Measurements from ENCODE around the gene BRF1. TPM values are rescaled to one million over a fixed set of nuclear protein-coding genes. Genes with fewer than 3 reads are reported as not detected.

The BRF1 gene
- total and polyA plus RNA-seq, 2 of the 8 experiments (the other 6 are each of a cell fraction or from before 2014, with no cell fraction given): 7.7 to 18.3 TPM

- H3K9ac ChIP-seq (replicated peaks in 1 of 4; ENCODE audit: extremely low read depth in 1 of 4, low read depth in 3 of 4, low read length in 3 of 4): no peak overlapping the region
- no peak overlapping the region for H2AFZ ChIP-seq (ENCODE audit: low read length)
- no peaks in the 10 kb centered on the region for H3K36me3 ChIP-seq (ENCODE audit: control insufficient read depth in 2 of 4, insufficient read depth in 4 of 4, low read length in 3 of 4)
- peaks cover 3 to 10% of the 10 kb centered on the region in 2 experiments for H4K20me1 ChIP-seq (replicated peaks in 1 of 2; ENCODE audit: control insufficient read depth in 1 of 2, insufficient read depth in 2 of 2, low read length in 2 of 2)
- H2AK5ac ChIP-seq (ENCODE audit: low read depth, low read length): no peak overlapping the region
- no peaks in the 10 kb centered on the region for H3K79me1 ChIP-seq (ENCODE audit: low read depth, low read length)
- H4K91ac ChIP-seq (replicated peaks; ENCODE audit: insufficient read length, low read length): no peak overlapping the region
- WGBS, 2 experiments (ENCODE audit: extremely low coverage in 1 of 2, insufficient coverage in 1 of 2, insufficient read length in 1 of 2, insufficient replicate concordance in 2 of 2, low coverage in 1 of 2, low lambda C conversion rate in 2 of 2, missing lambda C conversion rate in 1 of 2): 85% methylated on average over 8 of the region's 12 CpGs; no CpG with 5 or more reads in 1 of the 2 experiments
- H3K14ac ChIP-seq (ENCODE audit: insufficient read length): no peak overlapping the region
- no peak overlapping the region for H2BK120ac ChIP-seq (replicated peaks; ENCODE audit: low read depth, low read length)
- H2BK20ac ChIP-seq (ENCODE audit: low read length): no peak overlapping the region
- no peak overlapping the region for H4K5ac ChIP-seq (ENCODE audit: insufficient read length, low read depth, low read length)
- 0 out of 7 replicates have a peak, but pooled peaks cover 0 to 2% (median 0%) of the 10 kb centered on the region in 4 experiments for H3K4me1 ChIP-seq (replicated peaks in 1 of 4; ENCODE audit: control insufficient read depth in 3 of 4, insufficient read depth in 4 of 4, low read length in 3 of 4)
- H3K79me2 ChIP-seq (ENCODE audit: control insufficient read depth in 1 of 2, insufficient read depth in 2 of 2, low read length in 2 of 2): no peaks in the 10 kb centered on the region
- H3K4me2 ChIP-seq (ENCODE audit: insufficient read depth in 1 of 2, low read depth in 2 of 2, low read length in 2 of 2): no peak overlapping the region
- ChIA-PET CTCF (ENCODE audit: partially characterized antibody) (interaction anchor here (0.7 to 1.4 kb wide), 2 partner anchors 12 to 181 kb away, joined by 3 read pairs; no protein-coding TSS in a partner anchor), POLR2A (ENCODE audit: partially characterized antibody) (no interaction called here)
- H3K4ac ChIP-seq (replicated peaks; ENCODE audit: insufficient read length, low read depth, low read length): no peak overlapping the region
- H3K27ac ChIP-seq (ENCODE audit: low read depth, low read length): no peak overlapping the region
- H3K18ac ChIP-seq (ENCODE audit: extremely low read depth, low read length): no peak overlapping the region
- no peak overlapping the region for H3K23ac ChIP-seq (ENCODE audit: insufficient read length)
- FAIRE-seq: no peak
- H2BK12ac ChIP-seq (ENCODE audit: low read depth, low read length): no peak overlapping the region
- no peak for DNase-seq (ENCODE audit: low read depth in 1 of 2, low spot score in 2 of 2)
- no peak overlapping the region for H2BK15ac ChIP-seq (ENCODE audit: low read length)
- no peak overlapping the region for H4K8ac ChIP-seq (ENCODE audit: extremely low read depth, insufficient read depth, low read length)
- H3K23me2 ChIP-seq (ENCODE audit: low read depth, low read length): no peaks in the 10 kb centered on the region
- no peak overlapping the region for H3K56ac ChIP-seq (replicated peaks; ENCODE audit: insufficient read length, low read depth, low read length)
- no peak overlapping the region for H2BK5ac ChIP-seq (ENCODE audit: low read depth, low read length)
- H3K27me3 ChIP-seq (replicated peaks in 1 of 4; ENCODE audit: control insufficient read depth in 3 of 4, extremely low read depth in 1 of 4, insufficient read depth in 3 of 4, low read length in 3 of 4): no peaks in the 10 kb centered on the region
- H3K4me3 ChIP-seq (ENCODE audit: extremely low read depth in 1 of 4, insufficient read depth in 2 of 4, low read depth in 3 of 4, low read length in 4 of 4): no peak overlapping the region
- no peaks in the 10 kb centered on the region for H3K9me3 ChIP-seq (ENCODE audit: insufficient read depth in 2 of 2, low read depth in 1 of 2, low read length in 1 of 2)
- TF ChIP-seq ATF2 (IDR thresholded peaks at IDR 0.05; ENCODE audit: low read length) (no peak), BRCA1 (IDR thresholded peaks at IDR 0.05; ENCODE audit: low read depth, low read length) (no peak), NRF1 (IDR thresholded peaks at IDR 0.05; ENCODE audit: low read depth, low read length) (no peak)
These were observed 92.1 kb downstream of the BRF1 start for GRCh38 chr14:105208738-105209075.
